Upper lobe of right lung (tissue), 1 donor: Measurements from ENCODE around the gene PRICKLE4. TPM values are rescaled to one million over a fixed set of nuclear protein-coding genes. Genes with fewer than 3 reads are reported as not detected.

Experiments
- ATAC-seq: fragments of 200-7000 bp; cut with Tn5 transposase; one replicate; pipeline ENCODE4 v1.9.1; 2020; ENCODE audit warnings: mild to moderate bottlenecking, moderate library complexity
- DNase-seq: peaks from one replicate; pipeline ENCODE4 v3.0.0-alpha.2; 2020
- H3K27ac ChIP-seq: fragments of 200-600 bp; one replicate; pipeline ENCODE4 v1.8.0; 2022
- H3K27me3 ChIP-seq: fragments of 200-600 bp; one replicate; pipeline ENCODE4 v1.8.0; 2022; ENCODE audit warnings: mild to moderate bottlenecking
- H3K36me3 ChIP-seq: fragments of 200-600 bp; one replicate; pipeline ENCODE4 v1.8.0; 2022
- H3K4me1 ChIP-seq: fragments of 200-600 bp; one replicate; pipeline ENCODE4 v1.8.0; 2022
- H3K4me3 ChIP-seq: fragments of 200-600 bp; one replicate; pipeline ENCODE4 v1.8.0; 2022; ENCODE audit warnings: mild to moderate bottlenecking
- H3K9me3 ChIP-seq: fragments of 200-600 bp; one replicate; pipeline ENCODE4 v1.8.0; 2022
- intact Hi-C: fragments of 100-400 bp; cut with DNase I; formaldehyde crosslinking; loops from one replicate; pipeline ENCODE4 v1.11.0; 2022
- total RNA-seq: library from RNA; stranded (reverse); fragmentation: NEBNext Ultra II Directional; extraction: Animal tissue kit (Norgen Biotek cat#: 25700); gene quantifications from one replicate; pipeline ENCODE4 v1.2.1, GENCODE V29; 2021
- TF ChIP-seq, protein P1 (sequence below): fragments of 200-600 bp; IDR thresholded peaks from one replicate; pipeline ENCODE4 v1.8.0; 2022; ENCODE audit warnings: antibody characterized with exemption
- donor health status: DM: no; HTN: yes; CAD: no; lungs with severe emphysema.

PRICKLE4 gene
- total RNA-seq, 1 donor from 2014 or later = 14.2 TPM

- ATAC-seq (no peak), DNase-seq (no peak)
- Histone ChIP-seq H3K4me1 (no peaks in the 10 kb centered on the region), H3K27ac (no peak overlapping the region), H3K36me3 (no peaks in the 10 kb centered on the region), H3K4me3 (no peak overlapping the region), H3K9me3 (no peaks in the 10 kb centered on the region), H3K27me3 (no peaks in the 10 kb centered on the region)
- intact Hi-C loops = no loop called here
- TF ChIP-seq, protein P1, sequence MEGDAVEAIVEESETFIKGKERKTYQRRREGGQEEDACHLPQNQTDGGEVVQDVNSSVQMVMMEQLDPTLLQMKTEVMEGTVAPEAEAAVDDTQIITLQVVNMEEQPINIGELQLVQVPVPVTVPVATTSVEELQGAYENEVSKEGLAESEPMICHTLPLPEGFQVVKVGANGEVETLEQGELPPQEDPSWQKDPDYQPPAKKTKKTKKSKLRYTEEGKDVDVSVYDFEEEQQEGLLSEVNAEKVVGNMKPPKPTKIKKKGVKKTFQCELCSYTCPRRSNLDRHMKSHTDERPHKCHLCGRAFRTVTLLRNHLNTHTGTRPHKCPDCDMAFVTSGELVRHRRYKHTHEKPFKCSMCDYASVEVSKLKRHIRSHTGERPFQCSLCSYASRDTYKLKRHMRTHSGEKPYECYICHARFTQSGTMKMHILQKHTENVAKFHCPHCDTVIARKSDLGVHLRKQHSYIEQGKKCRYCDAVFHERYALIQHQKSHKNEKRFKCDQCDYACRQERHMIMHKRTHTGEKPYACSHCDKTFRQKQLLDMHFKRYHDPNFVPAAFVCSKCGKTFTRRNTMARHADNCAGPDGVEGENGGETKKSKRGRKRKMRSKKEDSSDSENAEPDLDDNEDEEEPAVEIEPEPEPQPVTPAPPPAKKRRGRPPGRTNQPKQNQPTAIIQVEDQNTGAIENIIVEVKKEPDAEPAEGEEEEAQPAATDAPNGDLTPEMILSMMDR = no peak
These were observed 35.0 kb downstream of the PRICKLE4 start for GRCh38 chr6:41815587-41815986.

- DNase-seq = no peak
- H3K27ac ChIP-seq = no peak overlapping the region
- H3K36me3 ChIP-seq = no peaks in the 10 kb centered on the region
- H3K27me3 ChIP-seq = no peaks in the 10 kb centered on the region
- TF ChIP-seq, protein P1 = no peak
- no peaks in the 10 kb centered on the region for H3K4me1 ChIP-seq
- intact Hi-C loops = no loop called here
- ATAC-seq = peak; percentile 54
- H3K4me3 ChIP-seq = no peak overlapping the region
- H3K9me3 ChIP-seq = no peaks in the 10 kb centered on the region
These were observed 37.9 kb downstream of the PRICKLE4 start for GRCh38 chr6:41818271-41819054.

DNA sequence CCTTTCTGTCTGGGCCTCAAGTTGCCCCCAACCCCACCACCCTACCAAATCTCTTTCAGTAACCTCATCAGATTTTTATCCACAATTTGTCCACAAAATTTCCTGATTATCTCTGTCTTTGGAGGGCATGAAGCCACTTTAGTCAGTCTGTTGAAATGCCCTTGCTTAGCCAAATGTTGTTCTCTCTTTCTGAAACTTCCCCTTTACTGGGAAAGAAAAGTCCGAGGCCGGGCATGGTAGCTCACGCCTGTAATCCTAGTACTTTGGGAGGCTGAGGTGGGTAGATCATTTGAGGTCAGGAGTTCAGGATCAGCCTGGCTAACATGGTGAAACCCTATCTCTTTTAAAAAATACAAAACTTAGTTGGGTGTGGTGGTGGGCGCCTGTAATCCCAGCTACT lies 40.7 kb downstream of the PRICKLE4 start:
- TF ChIP-seq, protein P1 = no peak
- Histone ChIP-seq H3K36me3 (no peaks in the 10 kb centered on the region), H3K9me3 (no peaks in the 10 kb centered on the region), H3K4me1 (peaks cover 6% of the 10 kb centered on the region), H3K4me3 (no peak overlapping the region), H3K27me3 (no peaks in the 10 kb centered on the region), H3K27ac (no peak overlapping the region)
- DNase-seq (no peak), ATAC-seq (peak; percentile 43)
- intact Hi-C loops = no loop called here

GRCh38 chr6:41822021-41822420 lies 41.4 kb downstream of the PRICKLE4 start:
- H3K4me1 ChIP-seq = peaks cover 6% of the 10 kb centered on the region
- no peak for ATAC-seq

DNA sequence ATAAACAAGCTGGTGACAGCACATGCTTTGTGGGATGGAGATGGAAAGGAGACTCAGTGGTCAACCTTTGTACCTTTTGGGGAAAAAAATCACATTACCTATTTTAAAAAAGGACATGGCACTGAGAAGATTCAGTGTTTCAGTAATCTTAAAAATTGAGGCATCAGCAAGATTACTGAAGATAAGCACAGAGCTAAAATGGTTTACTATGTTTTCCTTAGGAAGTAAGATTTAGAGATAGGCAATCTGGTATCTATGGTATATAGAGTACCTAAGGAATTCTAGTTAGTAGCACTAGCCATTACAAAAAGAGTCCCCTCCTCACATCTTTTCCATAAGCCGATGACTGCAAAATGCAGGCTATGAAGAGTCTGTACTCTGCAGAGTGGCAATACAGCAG lies 42.6 kb downstream of the PRICKLE4 start:
- intact Hi-C loops = no loop called here
- TF ChIP-seq, protein P1 = no peak
- ATAC-seq = no peak

More at GRCh38 chr6:41822021-41822420, 41.4 kb downstream of the PRICKLE4 start:
- Histone ChIP-seq H3K27ac (no peak overlapping the region), H3K9me3 (no peaks in the 10 kb centered on the region), H3K27me3 (no peaks in the 10 kb centered on the region), H3K36me3 (no peaks in the 10 kb centered on the region), H3K4me3 (no peak overlapping the region)
- TF ChIP-seq, protein P1 = no peak
- DNase-seq = no peak
- intact Hi-C loops = no loop called here

More for the DNA sequence above, 42.6 kb downstream of the PRICKLE4 start:
- H3K27ac ChIP-seq = no peak overlapping the region
- no peak for DNase-seq
- H3K4me3 ChIP-seq = no peak overlapping the region
- no peaks in the 10 kb centered on the region for H3K27me3 ChIP-seq
- no peaks in the 10 kb centered on the region for H3K9me3 ChIP-seq
- H3K36me3 ChIP-seq = no peaks in the 10 kb centered on the region
- H3K4me1 ChIP-seq = peaks cover 6% of the 10 kb centered on the region
